IPS-15b (cell line): ENCODE results near the gene ZNF813.
A peak's percentile ranks its signal among the peaks of the same experiment; 100 is the strongest.
"Not testable (repeated sequence)": the region's sequence is repeated elsewhere in the genome, so short reads cannot be mapped to it uniquely, and the experiment has no call there.

Experiments
- H3K27me3 ChIP-seq: one replicate; pipeline ENCODE4 v1.6.1; 2013; ENCODE audit warnings: low read length; ENCODE audit not compliant: control insufficient read depth, insufficient read depth
- H3K36me3 ChIP-seq: one replicate; pipeline ENCODE4 v1.6.1; 2013; ENCODE audit warnings: low read length; ENCODE audit not compliant: control insufficient read depth, insufficient read depth
- H3K4me1 ChIP-seq: one replicate; pipeline ENCODE4 v1.6.1; 2013; ENCODE audit warnings: mild to moderate bottlenecking, low read length; ENCODE audit not compliant: control insufficient read depth, insufficient read depth
- H3K4me3 ChIP-seq: one replicate; pipeline ENCODE4 v1.5.1; 2013; ENCODE audit warnings: low read depth, low read length
- H3K9ac ChIP-seq: one replicate; pipeline ENCODE4 v1.6.1; 2013; ENCODE audit warnings: low read depth, mild to moderate bottlenecking, low read length
- H3K9me3 ChIP-seq: one replicate; pipeline ENCODE4 v1.6.1; 2013; ENCODE audit warnings: mild to moderate bottlenecking, low read length; ENCODE audit not compliant: control insufficient read depth, insufficient read depth

ZNF813 gene

DNA sequence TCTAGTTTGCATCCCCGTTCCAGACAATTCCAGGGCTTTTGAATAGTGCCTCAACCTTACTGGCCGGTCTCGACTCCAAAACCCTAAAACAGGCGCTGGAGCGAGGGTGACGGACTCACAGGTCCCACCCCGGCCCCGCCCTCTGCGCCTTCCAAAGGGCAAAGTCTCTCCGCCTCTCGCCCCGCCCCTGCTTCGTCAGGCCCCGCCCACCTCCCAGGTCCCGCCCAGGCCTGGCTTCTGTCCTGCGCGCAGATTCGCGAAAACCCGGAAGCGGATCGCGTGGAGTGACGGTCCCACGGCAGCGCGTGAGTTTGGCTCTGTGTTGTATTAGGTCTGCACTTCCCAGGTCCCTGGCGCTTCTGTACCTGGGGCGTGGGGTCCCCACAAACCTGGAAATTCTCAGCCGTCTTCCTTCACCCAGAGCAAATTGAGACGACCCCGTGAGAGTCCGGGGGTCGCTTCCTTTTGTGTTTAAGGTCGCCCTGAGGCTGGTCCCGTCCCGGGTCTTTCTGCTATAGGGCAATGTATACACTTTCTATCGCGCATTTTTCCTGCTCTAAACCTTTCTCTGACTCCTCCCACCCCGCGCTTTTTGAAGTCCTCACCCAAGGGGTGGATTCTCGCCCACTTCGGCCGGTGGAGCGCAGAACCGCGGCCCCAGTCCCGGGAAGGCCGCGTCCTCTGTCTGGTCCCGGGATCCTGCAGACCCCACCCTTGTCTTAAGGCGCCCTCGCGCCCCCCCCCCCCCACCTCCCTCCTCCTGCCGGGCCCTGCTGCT lies at the start of gene ZNF813:
ZNF813 (plus strand) TSS at position 249 of the 778 bp plus-strand sequence. CDS start 16,090 bp downstream, outside the sequence.
- H3K4me3 ChIP-seq, result peak within 1 kb of the TSS; percentile 80
- H3K4me1 ChIP-seq, result peaks cover 6% of the 10 kb centered on the region
- H3K9ac ChIP-seq, result peak within 1 kb of the TSS; percentile 65
- H3K9me3 ChIP-seq, result no peaks in the 10 kb centered on the region
- no peaks in the 10 kb centered on the region for H3K36me3 ChIP-seq
- H3K27me3 ChIP-seq, result no peaks in the 10 kb centered on the region

DNA sequence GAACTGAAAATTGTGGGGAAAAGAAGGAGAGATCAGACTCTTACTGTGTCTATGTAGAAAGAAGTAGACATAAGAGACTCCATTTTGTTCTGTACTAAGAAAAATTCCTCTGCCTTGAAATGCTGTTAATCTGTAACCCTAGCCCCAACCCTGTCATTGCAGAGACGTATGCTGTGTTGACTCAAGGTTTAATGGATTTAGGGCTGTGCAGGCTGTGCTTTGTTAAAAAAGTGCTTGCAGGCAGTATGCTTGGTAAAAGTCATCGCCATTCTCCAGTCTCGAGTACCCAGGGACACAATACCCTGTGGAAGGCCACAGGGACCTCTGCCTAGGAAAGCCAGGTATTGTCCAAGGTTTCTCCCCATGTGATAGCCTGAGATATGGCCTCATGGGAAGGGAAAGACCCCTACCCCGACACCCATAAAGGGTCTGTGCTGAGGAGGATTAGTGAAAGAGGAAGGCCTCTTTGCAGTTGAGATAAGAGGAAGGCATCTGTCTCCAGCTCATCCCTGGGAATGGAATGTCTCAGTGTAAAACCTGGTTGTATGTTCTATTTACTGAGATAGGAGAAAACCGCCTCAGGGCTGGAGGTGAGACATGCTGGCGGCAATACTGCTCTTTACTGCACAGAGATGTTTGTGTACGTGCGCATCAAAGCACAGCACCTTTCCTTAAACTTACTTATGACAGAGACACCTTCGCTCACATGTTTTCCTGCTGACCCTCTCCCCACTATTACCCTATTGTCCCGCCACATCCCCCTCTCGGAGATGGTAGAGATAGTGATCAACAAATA lies 46.8 kb upstream of the ZNF813 start:
- not testable (repeated sequence) for H3K4me3 ChIP-seq, H3K36me3 ChIP-seq, H3K27me3 ChIP-seq, H3K9ac ChIP-seq, H3K9me3 ChIP-seq, H3K4me1 ChIP-seq

DNA sequence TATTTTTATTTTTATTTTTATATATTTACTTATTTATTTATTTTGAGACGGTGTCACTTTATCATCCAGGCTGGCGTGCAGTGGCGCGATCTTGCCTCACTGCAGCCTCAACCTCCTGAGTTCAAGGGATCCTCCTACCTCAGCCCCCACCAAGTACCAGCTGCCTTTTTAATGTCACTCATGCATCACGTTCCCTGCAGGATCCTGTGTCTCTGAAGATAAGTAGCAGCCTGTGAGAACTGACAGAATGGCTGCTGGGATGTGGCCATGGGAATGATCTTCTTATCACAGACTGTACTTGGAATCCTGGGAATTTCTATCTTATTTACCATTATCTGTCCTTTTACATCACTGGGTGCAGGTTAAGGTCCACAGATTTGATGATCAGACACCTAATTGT lies 45.0 kb upstream of the ZNF813 start:
- Histone ChIP-seq H3K36me3 (peaks cover 3% of the 10 kb centered on the region), H3K27me3 (no peaks in the 10 kb centered on the region), H3K9ac (no peak overlapping the region), H3K4me1 (peaks cover 2% of the 10 kb centered on the region), H3K4me3 (no peak overlapping the region), H3K9me3 (no peaks in the 10 kb centered on the region)

DNA sequence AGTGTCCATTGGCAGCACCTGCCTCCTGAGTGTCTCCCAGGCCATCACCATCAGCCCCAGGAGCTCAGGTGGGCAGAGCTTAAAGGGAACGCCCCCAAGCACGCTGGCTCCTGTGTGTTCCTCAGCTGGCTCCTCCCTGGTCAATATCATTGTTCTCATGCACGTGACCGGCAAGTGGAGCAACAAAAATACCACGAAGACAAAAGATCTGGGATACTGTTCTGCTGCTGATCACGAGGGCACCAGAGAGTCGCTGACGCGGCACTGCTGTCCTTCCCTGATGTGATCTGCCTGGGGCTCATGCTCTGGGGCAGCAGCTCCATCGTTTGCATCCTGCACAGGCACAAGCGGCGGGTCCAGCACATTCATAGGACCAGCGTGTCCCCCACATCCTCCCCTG lies 44.5 kb upstream of the ZNF813 start:
- peak overlapping the region; percentile 55 for H3K4me3 ChIP-seq
- not testable (repeated sequence) for H3K36me3 ChIP-seq, H3K9ac ChIP-seq, H3K9me3 ChIP-seq, H3K4me1 ChIP-seq, H3K27me3 ChIP-seq

DNA sequence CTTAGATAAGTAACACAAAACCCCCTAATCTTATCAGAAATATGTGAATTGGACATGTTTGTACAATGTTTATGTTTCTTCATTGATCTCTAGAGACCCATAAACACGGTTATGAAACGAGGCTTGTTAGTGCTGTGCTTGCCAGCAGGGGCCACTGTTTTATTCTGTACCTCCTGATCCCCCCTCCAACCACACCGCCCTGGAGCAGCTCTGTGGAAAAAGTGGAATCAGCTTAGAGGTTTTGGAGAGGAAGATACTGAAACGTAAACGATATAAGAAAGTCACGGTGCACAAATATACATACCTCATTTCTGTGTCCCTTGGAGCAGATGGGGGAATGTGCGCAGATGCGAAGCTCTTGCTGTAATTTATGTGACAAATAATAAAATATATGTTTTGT lies 43.9 kb upstream of the ZNF813 start:
- not testable (repeated sequence) for H3K9me3 ChIP-seq, H3K4me3 ChIP-seq, H3K4me1 ChIP-seq, H3K27me3 ChIP-seq, H3K9ac ChIP-seq, H3K36me3 ChIP-seq

DNA sequence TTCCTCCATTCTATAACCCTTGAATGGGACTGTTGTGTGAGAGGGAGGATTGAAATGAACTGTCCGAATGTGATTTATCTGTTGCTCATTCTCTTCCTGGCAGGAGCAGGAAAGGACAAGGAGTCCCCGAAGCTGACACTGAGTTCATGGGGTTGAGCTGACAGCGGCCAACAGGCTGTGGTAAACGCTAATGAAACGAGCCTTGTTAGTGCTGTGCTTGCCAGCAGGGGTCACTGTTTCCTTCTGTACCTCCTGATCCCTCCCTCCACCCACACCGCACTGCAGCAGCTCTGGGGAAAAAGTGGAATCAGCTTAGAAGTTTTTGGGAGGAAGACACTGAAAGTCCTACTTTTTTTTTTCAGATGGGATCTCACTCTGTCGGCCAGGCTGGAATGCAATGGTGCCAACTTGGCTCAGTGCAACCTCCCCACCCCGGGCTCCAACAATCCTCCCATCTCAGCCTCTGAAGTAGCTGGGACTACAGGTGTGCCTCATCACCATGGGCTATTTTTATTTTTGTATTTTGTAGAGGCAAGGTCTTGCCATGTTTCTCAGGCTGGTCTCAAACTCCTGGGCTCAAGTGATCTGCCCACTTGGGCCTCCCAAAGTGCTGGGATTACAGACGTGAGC lies 42.5 kb upstream of the ZNF813 start:
- H3K9ac ChIP-seq, result no peak overlapping the region
- H3K4me1 ChIP-seq, result peaks cover 2% of the 10 kb centered on the region
- no peak overlapping the region for H3K4me3 ChIP-seq
- H3K9me3 ChIP-seq, result no peaks in the 10 kb centered on the region
- H3K36me3 ChIP-seq, result peaks cover 3% of the 10 kb centered on the region
- no peaks in the 10 kb centered on the region for H3K27me3 ChIP-seq

DNA sequence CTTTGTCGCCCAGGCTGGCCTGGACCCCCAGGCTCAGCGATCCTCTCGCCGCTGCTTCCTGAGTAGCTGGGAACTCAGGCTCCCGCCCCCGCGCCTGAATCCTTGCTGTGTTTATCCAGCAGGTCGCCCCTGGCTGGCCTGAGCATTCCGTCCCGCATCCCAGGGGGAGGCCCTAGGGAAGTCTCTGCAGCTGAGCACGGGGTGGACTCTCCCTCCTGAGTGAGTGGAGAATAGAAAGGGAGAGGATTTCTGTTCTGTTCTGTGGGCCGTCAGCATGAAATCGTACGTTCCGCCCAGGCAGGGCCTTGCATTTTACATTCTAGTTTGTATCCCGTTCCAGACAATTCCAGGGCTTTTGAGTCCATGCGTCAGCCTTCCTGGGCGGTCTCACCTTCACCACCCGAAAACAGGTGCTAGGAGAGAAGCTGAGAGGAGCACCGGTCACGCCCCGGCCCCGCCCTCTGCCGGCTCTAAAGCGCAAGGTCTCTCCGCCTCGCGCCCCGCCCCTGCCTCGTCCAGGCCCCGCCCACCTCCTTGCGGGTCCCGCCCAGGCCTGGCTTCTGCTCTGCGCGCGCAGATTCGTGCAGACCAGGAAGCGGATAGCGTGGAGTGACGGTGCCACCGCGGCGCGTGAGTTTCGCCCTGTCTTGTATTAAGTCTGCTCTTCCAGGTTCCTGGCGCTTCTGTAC lies 36.0 kb upstream of the ZNF813 start, which contains the start of gene ZNF761:
ZNF761 (plus strand) TSS at position 586 of the 689 bp plus-strand sequence. CDS start 15,285 bp downstream, outside the sequence.
- Histone ChIP-seq H3K27me3 (no peaks in the 10 kb centered on the region), H3K4me3 (peak within 1 kb of the TSS; percentile 97), H3K9me3 (no peaks in the 10 kb centered on the region), H3K36me3 (peaks cover 12% of the 10 kb centered on the region), H3K9ac (peak within 1 kb of the TSS; percentile 92), H3K4me1 (no peaks in the 10 kb centered on the region)

DNA sequence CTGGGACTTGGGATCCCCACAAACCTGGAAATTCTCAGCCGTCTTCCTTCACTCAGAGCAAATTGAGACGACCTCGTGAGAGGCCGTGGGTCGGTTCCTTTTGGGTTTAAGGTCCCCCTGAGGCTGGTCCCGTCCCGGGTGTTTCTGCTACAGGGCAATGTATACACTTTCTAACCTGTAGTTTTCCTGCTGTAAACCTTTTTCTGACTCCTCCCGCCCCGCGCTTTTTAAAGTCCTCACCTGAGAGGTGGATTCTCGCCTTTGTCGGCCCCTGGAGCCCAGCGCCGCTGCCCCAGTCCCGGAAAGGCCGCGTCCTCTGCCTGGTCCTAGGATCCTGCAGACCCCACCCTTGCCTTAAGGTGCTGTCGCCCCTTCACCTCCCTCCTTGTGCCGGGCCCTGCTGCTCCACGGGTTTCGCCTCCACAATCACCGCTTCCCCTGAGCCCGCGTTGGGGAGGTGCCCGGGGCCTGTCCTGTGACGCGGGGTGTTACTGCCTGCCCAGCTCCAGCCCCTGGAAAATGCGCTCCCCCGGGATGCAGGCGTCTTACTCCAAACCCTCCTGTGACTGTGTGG lies 35.4 kb upstream of the ZNF813 start:
- no peaks in the 10 kb centered on the region for H3K27me3 ChIP-seq
- peak overlapping the region; percentile 97 for H3K4me3 ChIP-seq
- peak overlapping the region; percentile 92 for H3K9ac ChIP-seq
- no peaks in the 10 kb centered on the region for H3K4me1 ChIP-seq
- H3K36me3 ChIP-seq, result peaks cover 13% of the 10 kb centered on the region
- no peaks in the 10 kb centered on the region for H3K9me3 ChIP-seq

DNA sequence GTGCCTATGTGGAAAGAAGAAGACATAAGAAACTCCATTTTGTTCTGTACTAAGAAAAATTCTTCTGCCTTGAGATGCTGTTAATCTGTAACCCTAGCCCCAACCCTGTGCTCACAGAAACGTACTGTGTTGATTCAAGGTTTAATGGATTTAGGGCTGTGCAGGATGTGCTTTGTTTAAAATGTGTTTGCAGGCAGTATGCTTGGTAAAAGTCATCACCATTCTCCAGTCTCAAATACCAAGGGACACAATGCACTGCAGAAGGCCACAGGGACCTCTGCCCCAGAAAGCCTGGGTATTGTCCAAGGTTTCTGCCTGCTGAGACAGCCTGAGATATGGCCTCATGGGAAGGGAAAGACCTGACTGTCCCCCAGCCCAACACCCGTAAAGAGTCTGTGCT lies 23.7 kb upstream of the ZNF813 start:
- peaks cover 49% of the 10 kb centered on the region for H3K36me3 ChIP-seq
- H3K27me3 ChIP-seq, H3K4me3 ChIP-seq, H3K9ac ChIP-seq, H3K4me1 ChIP-seq, H3K9me3 ChIP-seq: not testable (repeated sequence)

DNA sequence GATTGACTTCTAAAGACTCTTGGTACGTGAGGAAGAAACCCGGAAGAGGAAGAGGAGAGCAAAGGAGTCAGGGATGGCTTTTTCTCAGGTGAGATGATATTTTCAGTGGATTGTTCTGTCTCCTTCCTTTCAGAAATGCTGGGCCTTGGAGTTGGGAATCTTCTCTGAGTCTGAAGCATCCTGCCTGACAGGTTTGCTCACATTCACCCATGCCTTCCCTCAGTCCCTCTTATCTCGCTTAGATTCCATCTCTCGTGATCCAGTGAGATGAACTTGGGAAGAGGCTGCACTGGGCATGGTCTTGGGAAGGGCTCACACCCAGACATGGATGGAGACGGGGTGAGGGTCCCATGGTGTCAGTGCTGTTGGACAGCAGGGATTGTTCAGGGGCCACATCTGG lies 20.3 kb upstream of the ZNF813 start:
- H3K4me3 ChIP-seq, H3K9ac ChIP-seq, H3K9me3 ChIP-seq, H3K27me3 ChIP-seq, H3K4me1 ChIP-seq: not testable (repeated sequence)
- H3K36me3 ChIP-seq, result peaks cover 39% of the 10 kb centered on the region

DNA sequence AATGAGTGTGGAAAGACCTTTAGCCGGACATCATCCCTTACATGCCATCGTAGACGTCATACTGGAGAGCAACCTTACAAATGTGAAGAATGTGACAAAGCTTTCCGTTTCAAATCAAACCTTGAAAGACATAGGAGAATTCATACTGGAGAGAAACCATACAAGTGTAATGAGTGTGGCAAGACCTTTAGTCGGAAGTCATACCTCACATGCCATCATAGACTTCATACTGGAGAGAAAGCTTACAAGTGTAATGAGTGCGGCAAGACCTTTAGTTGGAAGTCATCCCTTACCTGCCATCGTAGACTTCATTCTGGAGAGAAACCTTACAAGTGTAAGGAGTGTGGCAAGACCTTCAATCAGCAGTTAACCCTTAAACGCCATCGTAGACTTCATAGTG lies 11.7 kb upstream of the ZNF813 start:
- peaks cover 2% of the 10 kb centered on the region for H3K4me1 ChIP-seq
- H3K9me3 ChIP-seq, result peaks cover 10% of the 10 kb centered on the region
- H3K27me3 ChIP-seq, result no peaks in the 10 kb centered on the region
- no peak overlapping the region for H3K9ac ChIP-seq
- peaks cover 46% of the 10 kb centered on the region for H3K36me3 ChIP-seq
- no peak overlapping the region for H3K4me3 ChIP-seq
